ENCODE measurements around the gene TPCN2. TPM values are rescaled to one million over a fixed set of nuclear protein-coding genes. Genes with fewer than 3 reads are reported as not detected.

Gene TPCN2
- polyA plus RNA-seq, 1 donor from 2014 or later = 14.2 TPM

DNA sequence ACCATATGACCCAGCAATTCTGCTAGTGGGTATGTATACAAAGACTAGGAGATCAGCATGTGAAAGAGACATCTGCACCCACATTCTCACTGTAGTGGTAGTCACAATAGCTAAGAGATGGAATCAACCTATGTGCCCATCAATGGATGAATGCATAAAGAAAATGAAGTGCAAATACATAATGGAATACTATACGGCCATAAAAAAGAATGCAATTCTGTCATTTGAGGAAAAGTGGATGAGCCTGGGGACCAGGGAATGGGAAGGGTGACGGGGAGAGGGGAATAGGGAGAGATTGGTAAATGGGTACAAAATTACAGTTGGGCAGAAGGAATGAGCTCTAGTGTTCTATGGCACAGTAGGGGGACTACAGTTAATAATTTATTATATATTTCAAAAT lies 80.3 kb downstream of the TPCN2 start:
- Histone ChIP-seq H4K20me1 (ENCODE audit: insufficient read depth) (no peaks in the 10 kb centered on the region), H3K79me2 (replicated peaks; ENCODE audit: insufficient read depth, low read length) (no peaks in the 10 kb centered on the region), H3K27me3 (ENCODE audit: insufficient read depth, low read depth, low read length) (no peaks in the 10 kb centered on the region), H3K4me3 (ENCODE audit: low read length) (no peak overlapping the region), H3F3A (ENCODE audit: insufficient read depth, low read length, poor library complexity, severe bottlenecking) (no peaks in the 10 kb centered on the region), H3K9me3 (ENCODE audit: low read length) (peaks cover 4% of the 10 kb centered on the region), H3K36me3 (ENCODE audit: insufficient read depth, low read length) (no peaks in the 10 kb centered on the region), H3K9me2 (ENCODE audit: insufficient read depth, low read length) (no peaks in the 10 kb centered on the region), H3K9ac (ENCODE audit: low read length) (no peak overlapping the region), H3K27ac (ENCODE audit: low read length) (no peak overlapping the region), H2AFZ (ENCODE audit: low read depth, low read length) (no peak overlapping the region), H3K4me2 (ENCODE audit: low read length) (no peak overlapping the region)
- TF ChIP-seq SMC3 (conservative IDR thresholded peaks at IDR 0.05; ENCODE audit: poor library complexity) = no peak
- TF ChIP-seq EP300 (conservative IDR thresholded peaks at IDR 0.05; ENCODE audit: poor library complexity, severe bottlenecking) = no peak
- TF ChIP-seq, protein P1, sequence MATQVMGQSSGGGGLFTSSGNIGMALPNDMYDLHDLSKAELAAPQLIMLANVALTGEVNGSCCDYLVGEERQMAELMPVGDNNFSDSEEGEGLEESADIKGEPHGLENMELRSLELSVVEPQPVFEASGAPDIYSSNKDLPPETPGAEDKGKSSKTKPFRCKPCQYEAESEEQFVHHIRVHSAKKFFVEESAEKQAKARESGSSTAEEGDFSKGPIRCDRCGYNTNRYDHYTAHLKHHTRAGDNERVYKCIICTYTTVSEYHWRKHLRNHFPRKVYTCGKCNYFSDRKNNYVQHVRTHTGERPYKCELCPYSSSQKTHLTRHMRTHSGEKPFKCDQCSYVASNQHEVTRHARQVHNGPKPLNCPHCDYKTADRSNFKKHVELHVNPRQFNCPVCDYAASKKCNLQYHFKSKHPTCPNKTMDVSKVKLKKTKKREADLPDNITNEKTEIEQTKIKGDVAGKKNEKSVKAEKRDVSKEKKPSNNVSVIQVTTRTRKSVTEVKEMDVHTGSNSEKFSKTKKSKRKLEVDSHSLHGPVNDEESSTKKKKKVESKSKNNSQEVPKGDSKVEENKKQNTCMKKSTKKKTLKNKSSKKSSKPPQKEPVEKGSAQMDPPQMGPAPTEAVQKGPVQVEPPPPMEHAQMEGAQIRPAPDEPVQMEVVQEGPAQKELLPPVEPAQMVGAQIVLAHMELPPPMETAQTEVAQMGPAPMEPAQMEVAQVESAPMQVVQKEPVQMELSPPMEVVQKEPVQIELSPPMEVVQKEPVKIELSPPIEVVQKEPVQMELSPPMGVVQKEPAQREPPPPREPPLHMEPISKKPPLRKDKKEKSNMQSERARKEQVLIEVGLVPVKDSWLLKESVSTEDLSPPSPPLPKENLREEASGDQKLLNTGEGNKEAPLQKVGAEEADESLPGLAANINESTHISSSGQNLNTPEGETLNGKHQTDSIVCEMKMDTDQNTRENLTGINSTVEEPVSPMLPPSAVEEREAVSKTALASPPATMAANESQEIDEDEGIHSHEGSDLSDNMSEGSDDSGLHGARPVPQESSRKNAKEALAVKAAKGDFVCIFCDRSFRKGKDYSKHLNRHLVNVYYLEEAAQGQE (IDR thresholded peaks at IDR 0.05; ENCODE audit: borderline replicate concordance) = no peak
- TF ChIP-seq RAD21 (conservative IDR thresholded peaks at IDR 0.05) = no peak

DNA sequence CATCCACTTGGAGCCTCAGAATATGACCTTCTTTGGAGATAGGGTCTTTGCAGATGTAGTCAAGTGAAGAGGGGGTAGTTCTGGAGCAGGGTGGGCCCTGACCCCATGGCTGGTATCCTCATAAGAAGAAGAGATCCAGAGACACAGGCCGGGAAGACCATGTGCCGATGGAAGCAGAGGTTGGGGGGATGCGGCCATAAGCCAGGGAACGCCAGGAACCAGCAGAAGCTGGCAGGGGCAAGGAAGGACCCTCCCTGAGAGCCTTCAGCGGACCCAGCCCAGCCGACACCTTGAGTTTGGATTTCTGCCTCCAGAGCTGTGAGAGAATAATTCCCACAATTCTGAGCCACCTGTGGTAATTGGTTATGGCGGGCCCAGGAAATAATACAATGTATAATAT lies 80.9 kb downstream of the TPCN2 start:
- H3K9ac ChIP-seq (ENCODE audit: low read length) = no peak overlapping the region
- TF ChIP-seq MXI1 (conservative IDR thresholded peaks at IDR 0.05; ENCODE audit: poor library complexity, severe bottlenecking) (no peak), RAD21 (conservative IDR thresholded peaks at IDR 0.05) (no peak)
- H4K20me1 ChIP-seq (ENCODE audit: insufficient read depth) = no peaks in the 10 kb centered on the region
- no peaks in the 10 kb centered on the region for H3F3A ChIP-seq (ENCODE audit: insufficient read depth, low read length, poor library complexity, severe bottlenecking)
- peaks cover 4% of the 10 kb centered on the region for H3K9me3 ChIP-seq (ENCODE audit: low read length)
- H2AFZ ChIP-seq (ENCODE audit: low read depth, low read length) = no peak overlapping the region
- H3K79me2 ChIP-seq (replicated peaks; ENCODE audit: insufficient read depth, low read length) = no peaks in the 10 kb centered on the region
- no peaks in the 10 kb centered on the region for H3K9me2 ChIP-seq (ENCODE audit: insufficient read depth, low read length)
- no peak overlapping the region for H3K4me2 ChIP-seq (ENCODE audit: low read length)
- H3K27ac ChIP-seq (ENCODE audit: low read length) = no peak overlapping the region
- no peaks in the 10 kb centered on the region for H3K36me3 ChIP-seq (ENCODE audit: insufficient read depth, low read length)
- H3K27me3 ChIP-seq (ENCODE audit: insufficient read depth, low read depth, low read length) = no peaks in the 10 kb centered on the region
- no peak overlapping the region for H3K4me3 ChIP-seq (ENCODE audit: low read length)

DNA sequence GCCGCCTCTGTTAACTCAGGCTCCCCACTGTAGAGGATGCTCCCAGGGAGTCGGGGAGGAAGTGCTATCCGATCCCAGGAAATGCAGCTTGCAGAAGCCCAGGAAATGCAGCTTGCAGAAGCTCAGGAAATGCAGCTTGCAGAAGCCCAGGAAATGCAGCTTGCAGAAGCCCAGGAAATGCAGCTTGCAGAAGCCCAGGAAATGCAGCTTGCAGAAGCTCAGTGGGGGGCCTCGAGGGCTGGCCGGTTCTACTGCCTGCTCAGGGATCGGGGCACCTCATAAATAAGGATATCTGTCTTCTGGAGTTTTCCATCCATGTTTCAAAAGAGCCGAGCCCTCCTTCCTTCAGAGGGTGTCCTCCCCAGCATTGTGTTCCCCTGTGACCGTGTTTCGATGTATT lies 81.9 kb downstream of the TPCN2 start:
- H3K4me2 ChIP-seq (ENCODE audit: low read length) = no peak overlapping the region
- H3K79me2 ChIP-seq (replicated peaks; ENCODE audit: insufficient read depth, low read length) = no peaks in the 10 kb centered on the region
- H3K27me3 ChIP-seq (ENCODE audit: insufficient read depth, low read depth, low read length) = no peaks in the 10 kb centered on the region
- no peak overlapping the region for H3K4me3 ChIP-seq (ENCODE audit: low read length)
- H4K20me1 ChIP-seq (ENCODE audit: insufficient read depth) = no peaks in the 10 kb centered on the region
- H3K9me3 ChIP-seq (ENCODE audit: low read length) = peaks cover 4% of the 10 kb centered on the region
- no peaks in the 10 kb centered on the region for H3K36me3 ChIP-seq (ENCODE audit: insufficient read depth, low read length)
- no peak for TF ChIP-seq EP300 (conservative IDR thresholded peaks at IDR 0.05; ENCODE audit: poor library complexity, severe bottlenecking)
- TF ChIP-seq TAF1 (IDR thresholded peaks at IDR 0.05; ENCODE audit: low read depth) = no peak
- TF ChIP-seq, protein P2, sequence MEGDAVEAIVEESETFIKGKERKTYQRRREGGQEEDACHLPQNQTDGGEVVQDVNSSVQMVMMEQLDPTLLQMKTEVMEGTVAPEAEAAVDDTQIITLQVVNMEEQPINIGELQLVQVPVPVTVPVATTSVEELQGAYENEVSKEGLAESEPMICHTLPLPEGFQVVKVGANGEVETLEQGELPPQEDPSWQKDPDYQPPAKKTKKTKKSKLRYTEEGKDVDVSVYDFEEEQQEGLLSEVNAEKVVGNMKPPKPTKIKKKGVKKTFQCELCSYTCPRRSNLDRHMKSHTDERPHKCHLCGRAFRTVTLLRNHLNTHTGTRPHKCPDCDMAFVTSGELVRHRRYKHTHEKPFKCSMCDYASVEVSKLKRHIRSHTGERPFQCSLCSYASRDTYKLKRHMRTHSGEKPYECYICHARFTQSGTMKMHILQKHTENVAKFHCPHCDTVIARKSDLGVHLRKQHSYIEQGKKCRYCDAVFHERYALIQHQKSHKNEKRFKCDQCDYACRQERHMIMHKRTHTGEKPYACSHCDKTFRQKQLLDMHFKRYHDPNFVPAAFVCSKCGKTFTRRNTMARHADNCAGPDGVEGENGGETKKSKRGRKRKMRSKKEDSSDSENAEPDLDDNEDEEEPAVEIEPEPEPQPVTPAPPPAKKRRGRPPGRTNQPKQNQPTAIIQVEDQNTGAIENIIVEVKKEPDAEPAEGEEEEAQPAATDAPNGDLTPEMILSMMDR (IDR thresholded peaks at IDR 0.05; ENCODE audit: poor library complexity, severe bottlenecking) = no peak
- no peak for TF ChIP-seq MXI1 (conservative IDR thresholded peaks at IDR 0.05; ENCODE audit: poor library complexity, severe bottlenecking)
- TF ChIP-seq, protein P1 (IDR thresholded peaks at IDR 0.05; ENCODE audit: borderline replicate concordance) = no peak
- TF ChIP-seq POLR2AphosphoS5 (IDR thresholded peaks at IDR 0.05) = no peak
- TF ChIP-seq SMC3 (conservative IDR thresholded peaks at IDR 0.05; ENCODE audit: poor library complexity) = no peak
- H3K27ac ChIP-seq (ENCODE audit: low read length) = no peak overlapping the region
- H3F3A ChIP-seq (ENCODE audit: insufficient read depth, low read length, poor library complexity, severe bottlenecking) = no peaks in the 10 kb centered on the region
- H3K9me2 ChIP-seq (ENCODE audit: insufficient read depth, low read length) = no peaks in the 10 kb centered on the region
- H3K9ac ChIP-seq (ENCODE audit: low read length) = no peak overlapping the region
- H2AFZ ChIP-seq (ENCODE audit: low read depth, low read length) = no peak overlapping the region

Data from neural cell (in vitro differentiated cells).